Astrocyte of the cerebellum (primary cell): ENCODE data around the gene GRB10.
A peak's percentile ranks its signal among the peaks of the same experiment; 100 is the strongest.

Source experiments
- DNase-seq: peaks from one replicate; pipeline ENCODE4 v3.0.0-alpha.2; 2011; ENCODE audit warnings: low read depth
- H3K4me3 ChIP-seq: 2 replicates; pipeline ENCODE4 v1.5.1; 2011; ENCODE audit warnings: mild to moderate bottlenecking, low read depth, low read length, moderate library complexity
- CTCF ChIP-seq: IDR thresholded peaks from 2 replicates; pipeline ENCODE4 v1.5.1; 2012; ENCODE audit warnings: low read length, low read depth, moderate library complexity, mild to moderate bottlenecking; ENCODE audit errors: missing control alignments
- in situ Hi-C: cut with HindIII; loops from 2 replicates; pipeline ENCODE4 v1.10.0; 2017; ENCODE audit warnings: low sequenced_read_pairs

GRB10 gene

GRCh38 chr7:50640779-50641178, 141.9 kb downstream of the GRB10 start:
- no peak overlapping the region for H3K4me3 ChIP-seq
- in situ Hi-C loops, result no loop called here
- DNase-seq, result no peak
- no peak for TF ChIP-seq CTCF

- in situ Hi-C loops, result no loop called here
- no peak for TF ChIP-seq CTCF
- no peak for DNase-seq
- no peak overlapping the region for H3K4me3 ChIP-seq
Measured at GRCh38 chr7:50640256-50640655, 142.4 kb downstream of the GRB10 start.

GRCh38 chr7:50637725-50638643, 144.7 kb downstream of the GRB10 start:
- no peak for DNase-seq
- no peak overlapping the region for H3K4me3 ChIP-seq
- no peak for TF ChIP-seq CTCF
- in situ Hi-C loops, result no loop called here

DNA sequence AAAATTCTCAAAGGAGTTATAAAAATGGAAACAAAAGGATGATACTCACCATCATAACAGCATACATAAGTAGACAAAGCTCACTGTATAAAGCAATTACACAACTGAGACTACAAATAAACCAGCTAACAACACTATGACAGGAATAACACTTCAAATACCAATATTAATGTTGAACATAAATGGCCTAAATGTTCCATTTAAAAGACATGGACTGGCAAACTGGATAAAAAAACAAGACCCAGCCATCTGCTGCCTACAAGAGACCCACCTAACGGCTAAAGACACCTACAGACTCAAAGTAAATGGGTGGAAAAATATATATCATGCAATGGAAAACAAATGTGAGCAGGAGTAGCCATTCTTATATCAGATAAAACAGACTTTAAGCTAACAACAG, 148.3 kb downstream of the GRB10 start:
- in situ Hi-C loops, result no loop called here
- DNase-seq, result no peak
- no peak overlapping the region for H3K4me3 ChIP-seq
- TF ChIP-seq CTCF, result no peak

DNA sequence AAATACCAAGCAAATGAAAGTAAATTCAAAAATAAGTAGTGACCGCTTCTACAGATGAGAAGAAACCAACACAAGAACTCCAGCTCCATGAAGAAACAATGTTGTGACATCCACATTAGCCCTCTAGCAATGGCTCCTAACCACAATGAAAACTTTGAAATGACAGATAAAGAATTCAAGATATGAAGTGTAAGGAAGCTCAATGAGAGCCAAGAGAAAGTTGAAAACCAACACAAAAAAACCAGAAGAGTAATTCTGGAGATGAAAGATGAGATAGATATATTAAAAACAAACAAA, 149.3 kb downstream of the GRB10 start:
- DNase-seq, result no peak
- TF ChIP-seq CTCF, result no peak
- in situ Hi-C loops, result no loop called here
- no peak overlapping the region for H3K4me3 ChIP-seq

- no peak for DNase-seq
- no peak overlapping the region for H3K4me3 ChIP-seq
- in situ Hi-C loops, result no loop called here
- peak; percentile 81 for TF ChIP-seq CTCF
Measured at GRCh38 chr7:50632561-50633413, 149.9 kb downstream of the GRB10 start.
